Hypothalamus (tissue), 51 donors: ENCODE measurements around the gene SF3B1.
"Not testable (repeated sequence)": the region's sequence is repeated elsewhere in the genome, so short reads cannot be mapped to it uniquely, and the experiment has no call there.

ENCODE experiments used
- DNase-seq, 51 donors: peaks; one replicate each; lab custom pipeline; 2025; lab: John Stamatoyannopoulos, UW

SF3B1 gene

DNA sequence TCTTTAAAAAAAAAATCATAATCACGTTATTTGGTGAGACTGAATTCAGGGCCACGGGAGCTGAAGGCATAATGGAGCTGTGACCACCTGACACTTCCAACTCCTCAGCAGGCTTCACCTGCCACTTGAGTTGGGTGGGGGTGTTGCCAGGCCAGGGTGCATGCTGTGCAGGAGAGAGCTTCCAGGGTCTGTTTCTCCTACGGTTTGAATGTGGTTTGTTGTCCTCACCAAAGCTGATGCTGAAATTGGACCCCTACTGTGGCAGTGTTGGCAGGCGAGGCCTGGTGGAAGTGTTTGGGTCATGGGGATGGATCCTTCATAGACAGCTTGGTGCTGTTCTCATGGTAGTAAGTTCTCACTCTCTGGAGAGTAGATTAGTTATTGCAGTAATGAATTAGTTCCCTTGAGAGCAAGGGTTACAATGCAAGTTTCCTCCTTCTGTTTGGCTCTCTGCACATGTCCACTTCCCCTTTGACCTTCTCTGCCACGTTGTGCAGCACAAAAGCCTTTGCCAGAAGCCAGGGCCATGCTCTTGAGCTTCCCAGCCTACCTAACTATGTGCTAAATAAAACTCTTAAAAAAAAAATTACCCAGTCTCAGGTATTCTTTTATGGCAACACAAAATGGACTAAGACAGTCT is 86.0 kb downstream of the SF3B1 start:
- DNase-seq: no peak

DNA sequence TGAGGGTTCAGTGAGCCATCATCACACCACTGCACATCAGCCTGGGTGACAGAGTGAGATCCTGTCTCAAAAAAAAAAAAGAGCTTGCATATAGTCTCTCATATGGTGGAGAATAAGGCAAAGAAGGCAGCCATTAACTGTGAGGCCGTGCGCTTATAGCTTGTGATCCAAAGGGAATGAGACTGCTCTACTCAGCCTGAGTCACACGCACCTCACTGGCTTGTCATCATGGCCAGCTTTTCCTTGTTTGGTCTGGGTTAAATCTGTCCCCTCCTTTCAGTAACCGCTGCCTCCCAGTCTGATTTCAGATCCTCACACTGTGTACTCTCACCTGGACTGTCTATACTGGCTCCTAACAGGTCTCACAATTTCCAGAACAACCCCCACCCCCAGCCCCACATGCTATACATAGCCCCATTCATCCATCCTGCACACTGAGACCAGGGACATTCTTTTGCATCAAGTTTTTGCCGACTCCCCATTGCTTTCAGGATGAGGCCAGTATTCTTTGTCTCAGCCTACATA is 88.9 kb downstream of the SF3B1 start:
- no peak for DNase-seq

DNA sequence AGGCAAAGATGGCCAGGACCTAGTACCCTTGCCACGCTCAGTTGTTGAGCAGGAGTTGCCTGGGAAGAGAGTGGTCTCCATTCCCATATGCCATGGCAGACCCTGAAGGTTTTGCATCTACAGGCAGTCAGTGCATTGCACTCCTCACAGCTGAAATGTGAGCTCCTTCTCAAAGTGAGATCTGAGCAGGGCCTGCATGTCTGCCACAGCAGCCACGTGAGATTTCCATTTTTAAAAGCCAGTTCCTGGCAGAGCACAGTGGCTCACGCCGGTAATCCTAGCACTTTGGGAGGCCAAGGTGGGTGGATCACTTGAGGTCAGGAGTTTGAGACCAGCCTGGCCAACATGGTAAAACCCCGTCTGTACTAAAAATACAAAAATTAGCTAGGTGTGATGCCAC is 90.9 kb downstream of the SF3B1 start:
- not testable (repeated sequence) for DNase-seq

DNA sequence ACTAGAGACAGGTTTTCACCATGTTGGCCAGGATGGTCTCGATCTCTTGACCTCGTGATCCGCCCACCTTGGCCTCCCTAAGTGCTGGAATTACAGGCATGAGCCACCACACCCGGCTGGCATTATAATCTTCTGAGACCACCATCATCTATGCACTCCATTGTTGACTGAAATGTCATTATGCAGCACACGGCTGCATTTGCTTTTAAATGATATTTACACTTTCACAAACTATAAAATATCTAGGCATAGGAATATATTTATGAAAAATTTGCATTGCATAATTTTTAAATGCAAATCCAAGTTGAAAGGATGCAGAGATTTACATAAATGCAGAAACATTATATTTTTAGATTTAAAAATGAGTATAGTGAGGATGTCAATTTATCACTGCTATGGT is 94.2 kb downstream of the SF3B1 start:
- DNase-seq: no peak
